Astrocyte (in vitro differentiated cells and primary cell): ENCODE results near the gene OTOGL. TPM values are rescaled to one million over a fixed set of nuclear protein-coding genes. Genes with fewer than 3 reads are reported as not detected.
"Not testable (repeated sequence)": the region's sequence is repeated elsewhere in the genome, so short reads cannot be mapped to it uniquely, and the experiment has no call there.

Source experiments
- DNase-seq: peaks from one replicate; pipeline ENCODE4 v3.0.0-alpha.2; 2010; ENCODE audit warnings: low read depth
- FAIRE-seq: peaks from 2 replicates; lab custom pipeline; 2011; peaks lifted over from hg19 to GRCh38; lab: Jason Lieb, UNC
- H2AFZ ChIP-seq: 2 replicates; pipeline ENCODE4 v1.6.0; 2012; ENCODE audit warnings: low read depth, low read length, inconsistent platforms
- H3K27ac ChIP-seq: 2 replicates; pipeline ENCODE4 v1.5.1; 2011; ENCODE audit warnings: low read depth, low read length, inconsistent platforms
- H3K27me3 ChIP-seq: 2 replicates; pipeline ENCODE4 v1.6.0; 2011; ENCODE audit warnings: low read length, inconsistent platforms; ENCODE audit not compliant: insufficient read depth
- H3K36me3 ChIP-seq: 2 replicates; pipeline ENCODE4 v1.5.1; 2011; ENCODE audit warnings: low read length, inconsistent platforms; ENCODE audit not compliant: insufficient read depth
- H3K4me1 ChIP-seq: 2 replicates; pipeline ENCODE4 v1.5.1; 2011; ENCODE audit warnings: low read length, inconsistent platforms; ENCODE audit not compliant: insufficient read depth
- H3K4me2 ChIP-seq: 2 replicates; pipeline ENCODE4 v1.6.0; 2012; ENCODE audit warnings: low read length, inconsistent platforms
- H3K4me3 ChIP-seq: 2 replicates; pipeline ENCODE4 v1.5.1; 2011; ENCODE audit warnings: low read depth, mild to moderate bottlenecking, low read length, inconsistent platforms; ENCODE audit not compliant: insufficient read depth
- H3K79me2 ChIP-seq: 2 replicates; pipeline ENCODE4 v1.6.0; 2012; ENCODE audit warnings: mild to moderate bottlenecking, low read length, inconsistent platforms; ENCODE audit not compliant: insufficient read depth
- H3K9ac ChIP-seq: 2 replicates; pipeline ENCODE4 v1.6.0; 2012; ENCODE audit warnings: mild to moderate bottlenecking, low read length, inconsistent platforms
- H3K9me3 ChIP-seq: 2 replicates; pipeline ENCODE4 v1.5.1; 2012; ENCODE audit warnings: low read depth, mild to moderate bottlenecking, low read length, inconsistent platforms; ENCODE audit not compliant: insufficient read depth
- H4K20me1 ChIP-seq: 2 replicates; pipeline ENCODE4 v1.6.0; 2012; ENCODE audit warnings: low read length, inconsistent platforms; ENCODE audit not compliant: insufficient read depth
- H3K27ac Mint-ChIP-seq: one replicate; pipeline ENCODE4 v1.8.0; 2021; ENCODE audit warnings: mild to moderate bottlenecking, mixed read lengths; ENCODE audit not compliant: unreplicated experiment
- H3K27me3 Mint-ChIP-seq: one replicate; pipeline ENCODE4 v1.8.0; 2021; ENCODE audit warnings: low read depth, mixed read lengths; ENCODE audit not compliant: unreplicated experiment
- H3K36me3 Mint-ChIP-seq: one replicate; pipeline ENCODE4 v1.8.0; 2021; ENCODE audit warnings: low read depth, mixed read lengths; ENCODE audit not compliant: unreplicated experiment
- H3K4me1 Mint-ChIP-seq: one replicate; pipeline ENCODE4 v1.8.0; 2021; ENCODE audit warnings: low read depth, mixed read lengths; ENCODE audit not compliant: unreplicated experiment
- H3K4me3 Mint-ChIP-seq: one replicate; pipeline ENCODE4 v1.8.0; 2021; ENCODE audit warnings: mild to moderate bottlenecking, moderate library complexity, mixed read lengths; ENCODE audit not compliant: unreplicated experiment
- H3K9me3 Mint-ChIP-seq: one replicate; pipeline ENCODE4 v1.8.0; 2021; ENCODE audit warnings: mild to moderate bottlenecking, mixed read lengths; ENCODE audit not compliant: unreplicated experiment
- EZH2 ChIP-seq: IDR thresholded peaks from 2 replicates; pipeline ENCODE4 v1.6.1; 2012; ENCODE audit warnings: mild to moderate bottlenecking, low read length, inconsistent platforms; ENCODE audit not compliant: insufficient read depth
- total RNA-seq: library from RNA; stranded (reverse); gene quantifications from 2 replicates; pipeline ENCODE4 v1.2.1, GENCODE V29; 2021
- TF ChIP-seq, protein P1 (sequence below): IDR thresholded peaks from 2 replicates; pipeline ENCODE4 v1.5.1; 2011; ENCODE audit warnings: low read depth, mild to moderate bottlenecking, inconsistent platforms, low read length, moderate library complexity; ENCODE audit not compliant: insufficient read depth

The OTOGL gene
- total RNA-seq, 1 donor from 2014 or later: 0.16 TPM

DNA sequence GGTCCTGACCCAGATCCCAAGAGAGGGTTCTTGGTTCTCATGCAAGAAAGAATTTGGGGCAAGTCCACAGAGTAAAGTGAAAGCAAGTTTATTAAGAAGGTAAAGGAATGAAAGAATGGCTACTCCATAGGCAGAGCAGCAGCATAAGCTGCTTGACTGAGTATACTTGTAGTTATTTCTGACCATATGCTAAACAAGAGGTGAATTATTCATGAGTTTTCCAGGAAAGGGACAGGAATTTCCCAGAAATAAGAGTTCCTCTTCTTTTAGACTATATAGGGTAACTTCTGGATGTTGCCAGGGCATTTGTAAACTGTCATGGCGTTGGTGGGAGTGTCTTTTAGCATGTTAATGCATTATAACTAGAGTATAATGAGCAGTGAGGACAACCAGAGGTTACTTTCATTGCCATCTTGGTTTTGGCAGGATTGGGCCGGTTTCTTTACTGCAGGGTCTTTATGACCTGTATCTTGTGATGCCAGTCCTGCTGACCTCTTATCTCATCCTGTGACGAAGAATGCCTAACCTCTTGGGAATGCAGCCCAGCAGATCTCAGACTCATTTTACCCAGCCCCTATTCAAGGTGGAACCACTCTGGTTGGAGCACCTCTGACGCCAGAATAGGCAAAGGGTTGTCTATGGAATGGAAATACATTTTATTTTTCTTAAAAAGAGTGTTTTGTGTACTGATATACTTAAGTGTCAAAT is 113.8 kb downstream of the OTOGL start:
- Mint-ChIP-seq H3K27me3 (no peaks in the 10 kb centered on the region), H3K36me3 (no peaks in the 10 kb centered on the region), H3K9me3 (no peaks in the 10 kb centered on the region), H3K4me3 (no peak overlapping the region), H3K4me1 (peaks cover 39% of the 10 kb centered on the region), H3K27ac (no peak overlapping the region)
- DNase-seq (no peak), FAIRE-seq (no peak)
- Histone ChIP-seq H3K36me3 (no peaks in the 10 kb centered on the region), H3K4me3 (no peak overlapping the region), H3K27me3 (no peaks in the 10 kb centered on the region), H3K9me3 (no peaks in the 10 kb centered on the region), H3K79me2 (no peaks in the 10 kb centered on the region), H4K20me1 (no peaks in the 10 kb centered on the region), H3K4me1 (no peaks in the 10 kb centered on the region), H3K4me2 (no peak overlapping the region), H3K9ac (no peak overlapping the region), H2AFZ (no peak overlapping the region), H3K27ac (no peak overlapping the region)
- TF ChIP-seq, protein P1, sequence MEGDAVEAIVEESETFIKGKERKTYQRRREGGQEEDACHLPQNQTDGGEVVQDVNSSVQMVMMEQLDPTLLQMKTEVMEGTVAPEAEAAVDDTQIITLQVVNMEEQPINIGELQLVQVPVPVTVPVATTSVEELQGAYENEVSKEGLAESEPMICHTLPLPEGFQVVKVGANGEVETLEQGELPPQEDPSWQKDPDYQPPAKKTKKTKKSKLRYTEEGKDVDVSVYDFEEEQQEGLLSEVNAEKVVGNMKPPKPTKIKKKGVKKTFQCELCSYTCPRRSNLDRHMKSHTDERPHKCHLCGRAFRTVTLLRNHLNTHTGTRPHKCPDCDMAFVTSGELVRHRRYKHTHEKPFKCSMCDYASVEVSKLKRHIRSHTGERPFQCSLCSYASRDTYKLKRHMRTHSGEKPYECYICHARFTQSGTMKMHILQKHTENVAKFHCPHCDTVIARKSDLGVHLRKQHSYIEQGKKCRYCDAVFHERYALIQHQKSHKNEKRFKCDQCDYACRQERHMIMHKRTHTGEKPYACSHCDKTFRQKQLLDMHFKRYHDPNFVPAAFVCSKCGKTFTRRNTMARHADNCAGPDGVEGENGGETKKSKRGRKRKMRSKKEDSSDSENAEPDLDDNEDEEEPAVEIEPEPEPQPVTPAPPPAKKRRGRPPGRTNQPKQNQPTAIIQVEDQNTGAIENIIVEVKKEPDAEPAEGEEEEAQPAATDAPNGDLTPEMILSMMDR: no peak
- no peak for TF ChIP-seq EZH2

GRCh38 chr12:80213871-80214270 is 114.5 kb downstream of the OTOGL start:
- Mint-ChIP-seq H3K27me3 (no peaks in the 10 kb centered on the region), H3K27ac (no peak overlapping the region), H3K4me3 (peak overlapping the region; percentile 8), H3K4me1 (peaks cover 44% of the 10 kb centered on the region), H3K36me3 (no peaks in the 10 kb centered on the region), H3K9me3 (no peaks in the 10 kb centered on the region)
- H3K4me3 ChIP-seq: no peak overlapping the region
- H2AFZ ChIP-seq: no peak overlapping the region
- H3K4me2 ChIP-seq: no peak overlapping the region
- TF ChIP-seq, protein P1: no peak
- no peak for TF ChIP-seq EZH2
- no peaks in the 10 kb centered on the region for H3K27me3 ChIP-seq
- H3K36me3 ChIP-seq: no peaks in the 10 kb centered on the region
- H3K4me1 ChIP-seq: no peaks in the 10 kb centered on the region
- no peak overlapping the region for H3K9ac ChIP-seq
- H3K9me3 ChIP-seq: no peaks in the 10 kb centered on the region
- no peaks in the 10 kb centered on the region for H4K20me1 ChIP-seq
- no peaks in the 10 kb centered on the region for H3K79me2 ChIP-seq
- H3K27ac ChIP-seq: no peak overlapping the region
- FAIRE-seq: no peak
- DNase-seq: no peak

GRCh38 chr12:80217011-80217535 is 117.7 kb downstream of the OTOGL start:
- H2AFZ ChIP-seq: no peak overlapping the region
- Mint-ChIP-seq H3K4me3 (no peak overlapping the region), H3K9me3 (no peaks in the 10 kb centered on the region), H3K27me3 (no peaks in the 10 kb centered on the region), H3K4me1 (peaks cover 40% of the 10 kb centered on the region), H3K27ac (peak overlapping the region; percentile 80), H3K36me3 (no peaks in the 10 kb centered on the region)
- DNase-seq (peak; percentile 21), FAIRE-seq (no peak)
- no peak overlapping the region for H3K4me3 ChIP-seq
- no peak overlapping the region for H3K9ac ChIP-seq
- H3K4me1 ChIP-seq: peaks cover 3% of the 10 kb centered on the region
- no peak overlapping the region for H3K4me2 ChIP-seq
- no peaks in the 10 kb centered on the region for H3K9me3 ChIP-seq
- no peaks in the 10 kb centered on the region for H3K79me2 ChIP-seq
- no peaks in the 10 kb centered on the region for H3K27me3 ChIP-seq
- H4K20me1 ChIP-seq: no peaks in the 10 kb centered on the region
- no peak overlapping the region for H3K27ac ChIP-seq
- H3K36me3 ChIP-seq: no peaks in the 10 kb centered on the region
- TF ChIP-seq EZH2: no peak
- TF ChIP-seq, protein P1: no peak

- not testable (repeated sequence) for H3K9me3 Mint-ChIP-seq, H3K79me2 ChIP-seq, H3K4me3 Mint-ChIP-seq, H3K27ac ChIP-seq, H3K4me1 ChIP-seq, FAIRE-seq, H3K4me3 ChIP-seq, H3K27me3 Mint-ChIP-seq, H3K27ac Mint-ChIP-seq, DNase-seq, H3K4me2 ChIP-seq, H2AFZ ChIP-seq, H3K9ac ChIP-seq, H4K20me1 ChIP-seq, H3K9me3 ChIP-seq, H3K36me3 Mint-ChIP-seq, H3K27me3 ChIP-seq, H3K36me3 ChIP-seq
- H3K4me1 Mint-ChIP-seq: peaks cover 28% of the 10 kb centered on the region
Observed at GRCh38 chr12:80218925-80219324, 119.6 kb downstream of the OTOGL start.
